ENCODE measurements around the gene SLC31A2.

GRCh38 chr9:113137196-113138168 is 13.3 kb upstream of the SLC31A2 start:
- TF ChIP-seq GATA2 (IDR thresholded peaks at IDR 0.05; ENCODE audit: low read depth, low read length) = no peak
- TF ChIP-seq GATA3 (IDR thresholded peaks at IDR 0.05; ENCODE audit: low read depth, low read length) = no peak
